HEK293T (cell line): Measurements from ENCODE around the gene SEMA3B.

Source experiments
- FOXM1 ChIP-seq: fragments of 450-650 bp; IDR thresholded peaks from 2 replicates; pipeline ENCODE4 v1.6.1; 2017; ENCODE audit warnings: mild to moderate bottlenecking, borderline replicate concordance
- NFRKB ChIP-seq: fragments of 450-650 bp; IDR thresholded peaks from 2 replicates; pipeline ENCODE4 v1.6.1; 2016; ENCODE audit warnings: mild to moderate bottlenecking, moderate library complexity
- TARDBP ChIP-seq: fragments of 450-650 bp; IDR thresholded peaks from 2 replicates; pipeline ENCODE4 v1.6.1; 2016

- no peak for TF ChIP-seq TARDBP
- no peak for TF ChIP-seq NFRKB
- TF ChIP-seq FOXM1 = no peak
Observed at GRCh38 chr3:50242851-50243542, 25.9 kb upstream of the SEMA3B start.
